ENCODE results near the gene FBXO27. TPM values are rescaled to one million over a fixed set of nuclear protein-coding genes. Genes with fewer than 3 reads are reported as not detected.
A peak's percentile ranks its signal among the peaks of the same experiment; 100 is the strongest.

FBXO27 gene
- total RNA-seq (2021; fragmentation: NEBNext Ultra II Directional; extraction: Animal tissue kit (Norgen Biotek cat#: 25700)) (18.8 and 25.5 TPM in 2 replicates), polyA plus RNA-seq (2011; rRNA removed) (10.9 and 16.8 TPM in 2 replicates), polyA minus RNA-seq (2011; rRNA and poly(A)+ RNA removed) (29.2 and 45.6 TPM in 2 replicates)
- polyA plus RNA-seq (2011; cell fraction: cytosol; rRNA removed), result 21.3 TPM
- polyA plus RNA-seq (2011; cell fraction: nucleus; rRNA removed), result 28.0 TPM
- 11.1 to 24.3 TPM (median 18.8 TPM) in 4 replicates for polyA plus RNA-seq (2012, experiment 1 of 2)
- polyA plus RNA-seq (2012, experiment 2 of 2), result 12.8 TPM
- polyA plus RNA-seq (2013, experiment 1 of 2), result 13.2 TPM
- 13.1 TPM for polyA plus RNA-seq (2013, experiment 2 of 2)
- polyA minus RNA-seq (2011; cell fraction: cytosol; rRNA and poly(A)+ RNA removed), result 21.2 TPM
- 36.3 TPM for polyA minus RNA-seq (2011; cell fraction: nucleus; rRNA and poly(A)+ RNA removed)
- long read RNA-seq, experiment 1, partial matches to known transcripts, result 5 of 8 reads
- long read RNA-seq, experiment 1, other reads (novel, unspliced or antisense), result 2 of 8 reads
- long read RNA-seq, experiment 2, partial matches to known transcripts, result 0 of 1 reads
- long read RNA-seq, experiment 2, other reads (novel, unspliced or antisense), result 0 of 1 reads

- Histone ChIP-seq H2AK5ac (ENCODE audit: low read depth, low read length) (no peak within 1 kb of the TSS), H3K23me2 (ENCODE audit: low read depth, low read length) (peaks cover 5% of the 10 kb centered on the region; the same call in 1 of the 2 replicates), H2BK15ac (ENCODE audit: low read length) (no peak within 1 kb of the TSS), H3K79me1 (ENCODE audit: low read depth, low read length) (no peaks in the 10 kb centered on the region), H4K91ac (replicated peaks; ENCODE audit: insufficient read length, low read length) (peak within 1 kb of the TSS; percentile 42), H2AFZ (ENCODE audit: low read length) (peak within 1 kb of the TSS; percentile 42; the same call in 1 of the 2 replicates), H3K36me3 (ENCODE audit: control insufficient read depth in 2 of 4, insufficient read depth in 4 of 4, low read length in 3 of 4) (peaks cover 0 to 15% (median 6%) of the 10 kb centered on the region in 4 experiments; a peak in 6 of 8 replicates), H3K4me3 (ENCODE audit: extremely low read depth in 1 of 4, insufficient read depth in 2 of 4, low read depth in 3 of 4, low read length in 4 of 4) (peak within 1 kb of the TSS; percentile 68 to 91 (median 80)), H4K20me1 (replicated peaks in 1 of 2; ENCODE audit: control insufficient read depth in 1 of 2, insufficient read depth in 2 of 2, low read length in 2 of 2) (no peaks in the 10 kb centered on the region), H3K56ac (replicated peaks; ENCODE audit: insufficient read length, low read depth, low read length) (peak within 1 kb of the TSS; percentile 77), H3K4me1 (replicated peaks in 1 of 4; ENCODE audit: control insufficient read depth in 3 of 4, insufficient read depth in 4 of 4, low read length in 3 of 4) (peaks cover 0 to 6% (median 4%) of the 10 kb centered on the region in 4 experiments; a peak in 5 of 7 replicates), H3K23ac (ENCODE audit: insufficient read length) (no peak within 1 kb of the TSS), H4K8ac (ENCODE audit: extremely low read depth, insufficient read depth, low read length) (peak within 1 kb of the TSS; percentile 91), H2BK120ac (replicated peaks; ENCODE audit: low read depth, low read length) (no peak within 1 kb of the TSS), H3K27me3 (replicated peaks in 1 of 4; ENCODE audit: control insufficient read depth in 3 of 4, extremely low read depth in 1 of 4, insufficient read depth in 3 of 4, low read length in 3 of 4) (no peaks in the 10 kb centered on the region), H3K4me2 (ENCODE audit: insufficient read depth in 1 of 2, low read depth in 2 of 2, low read length in 2 of 2) (peak within 1 kb of the TSS; percentile 76 to 87), H3K9me3 (ENCODE audit: insufficient read depth in 2 of 2, low read depth in 1 of 2, low read length in 1 of 2) (peaks cover 1 to 4% of the 10 kb centered on the region in 2 experiments; a peak in 2 of 4 replicates), H3K79me2 (ENCODE audit: control insufficient read depth in 1 of 2, insufficient read depth in 2 of 2, low read length in 2 of 2) (no peaks in the 10 kb centered on the region), H3K14ac (ENCODE audit: insufficient read length) (no peak within 1 kb of the TSS), H2BK5ac (ENCODE audit: low read depth, low read length) (peak within 1 kb of the TSS; percentile 30), H3K18ac (ENCODE audit: extremely low read depth, low read length) (peak within 1 kb of the TSS; percentile 90), H2BK20ac (ENCODE audit: low read length) (peak within 1 kb of the TSS; percentile 72; the same call in 1 of the 2 replicates), H4K5ac (ENCODE audit: insufficient read length, low read depth, low read length) (peak within 1 kb of the TSS; percentile 28), H3K27ac (ENCODE audit: low read depth, low read length) (no peak within 1 kb of the TSS; the same call in 1 of the 2 replicates), H2BK12ac (ENCODE audit: low read depth, low read length) (no peak within 1 kb of the TSS), H3K9ac (replicated peaks in 1 of 4; ENCODE audit: extremely low read depth in 1 of 4, low read depth in 3 of 4, low read length in 3 of 4) (peak within 1 kb of the TSS in 3 of 4 experiments; percentile 22 to 60 (median 58); a peak in 4 of 7 replicates), H3K4ac (replicated peaks; ENCODE audit: insufficient read length, low read depth, low read length) (no peak within 1 kb of the TSS)
- WGBS, 2 experiments (ENCODE audit: extremely low coverage in 1 of 2, insufficient coverage in 1 of 2, insufficient read length in 1 of 2, insufficient replicate concordance in 2 of 2, low coverage in 1 of 2, low lambda C conversion rate in 2 of 2, missing lambda C conversion rate in 1 of 2), result 2% methylated on average over 53 of the region's 66 CpGs; no CpG with 5 or more reads in 1 of the 2 experiments
- ChIA-PET CTCF (ENCODE audit: partially characterized antibody) (interaction anchor here (1.0 to 2.0 kb wide), 2 partner anchors 19 to 55 kb away, joined by 3 to 8 read pairs; no protein-coding TSS in a partner anchor), POLR2A (ENCODE audit: partially characterized antibody) (interaction anchor here (0.6 to 2.2 kb wide), 6 partner anchors 9 to 1516 kb away, joined by 3 to 6 read pairs (median 4); partner anchors contain the start of gene FBXO17)
- no peak for FAIRE-seq
- DNase-seq (ENCODE audit: low read depth in 1 of 2, low spot score in 2 of 2), result peak in 1 of 2 experiments; percentile 86
- TF ChIP-seq CTBP2 (IDR thresholded peaks at IDR 0.05; ENCODE audit: borderline replicate concordance, insufficient read depth, insufficient read length, low read length) (no peak), CBX8 (IDR thresholded peaks at IDR 0.05; ENCODE audit: borderline replicate concordance, low read depth, low read length) (no peak), POU5F1 (IDR thresholded peaks at IDR 0.05; ENCODE audit: low read depth, low read length) (no peak), TEAD4 (IDR thresholded peaks at IDR 0.05; ENCODE audit: low read depth, low read length) (no peak), SP1 (IDR thresholded peaks at IDR 0.05; ENCODE audit: low read depth, low read length) (peak; percentile 57; the same call in 1 of the 2 replicates), FOSL1 (IDR thresholded peaks at IDR 0.05; ENCODE audit: insufficient read depth, low read depth, low read length) (no peak), BCL11A (IDR thresholded peaks at IDR 0.05; ENCODE audit: low read depth in 2 of 2, low read length in 2 of 2) (no peak), GTF2F1 (IDR thresholded peaks at IDR 0.05; ENCODE audit: borderline replicate concordance, low read depth, low read length) (no peak; the same call in 1 of the 2 replicates)
Measured at GRCh38 chr19:39032063-39032918, at the start of gene FBXO27. TSS of gene FBXO27 (minus strand) at chr19:39032549. CDS start at chr19:39032227, 322 bp downstream.

Measured in H1 (cell line).